Ascending aorta (tissue), 2 donors: ENCODE results near the gene TIMM17A. TPM values are rescaled to one million over a fixed set of nuclear protein-coding genes. Genes with fewer than 3 reads are reported as not detected.

ENCODE experiments used
- DNase-seq, 2 donors: peaks; one replicate each; pipeline ENCODE4 v3.0.0-alpha.2; 2019; ENCODE audit warnings: low spot score in 2 of 2
- H3K27ac ChIP-seq, 2 donors: fragments of 200-600 bp; sonication (generic); one replicate each; pipeline ENCODE4 v1.5.1; 2016 to 2017; ENCODE audit warnings: mild to moderate bottlenecking in 1 of 2
- H3K27me3 ChIP-seq: fragments of 200-600 bp; sonication (generic); one replicate; pipeline ENCODE4 v1.5.1; 2017
- H3K36me3 ChIP-seq, 2 donors: fragments of 200-600 bp; sonication (generic); one replicate each; pipeline ENCODE4 v1.5.1; 2016
- H3K4me1 ChIP-seq, 2 donors: fragments of 200-600 bp; sonication (generic); one replicate each; pipeline ENCODE4 v1.5.1; 2016 to 2017; ENCODE audit warnings: mild to moderate bottlenecking in 1 of 2
- H3K4me3 ChIP-seq, 2 donors: fragments of 200-600 bp; sonication (generic); one replicate each; pipeline ENCODE4 v1.5.1; 2016 to 2017; ENCODE audit warnings: mild to moderate bottlenecking in 1 of 2
- H3K9me3 ChIP-seq, 2 donors: fragments of 200-600 bp; sonication (generic); one replicate each; pipeline ENCODE4 v1.5.1; 2016
- intact Hi-C: fragments of 100-400 bp; cut with DNase I; formaldehyde crosslinking; loops from one replicate; pipeline ENCODE4 v1.15.1; 2023
- total RNA-seq: library from RNA; depleted of rRNA; stranded (reverse); fragments of >200 nt; gene quantifications from one replicate; pipeline ENCODE4 v1.1.0, GENCODE V29; 2016
- TF ChIP-seq, protein P1 (sequence below), 3 experiments: fragments of 200-600 bp in 2 of 3; fragments of 450-650 bp in 1 of 3; sonication (generic) in 2 of 3; IDR thresholded peaks; one replicate each; pipeline ENCODE4 v1.5.1; 2016 to 2019; ENCODE audit warnings: antibody characterized with exemption in 3 of 3, mild to moderate bottlenecking in 1 of 3, moderate library complexity in 1 of 3

TIMM17A gene
- total RNA-seq, 1 donor from 2014 or later: 7.9 TPM

DNA sequence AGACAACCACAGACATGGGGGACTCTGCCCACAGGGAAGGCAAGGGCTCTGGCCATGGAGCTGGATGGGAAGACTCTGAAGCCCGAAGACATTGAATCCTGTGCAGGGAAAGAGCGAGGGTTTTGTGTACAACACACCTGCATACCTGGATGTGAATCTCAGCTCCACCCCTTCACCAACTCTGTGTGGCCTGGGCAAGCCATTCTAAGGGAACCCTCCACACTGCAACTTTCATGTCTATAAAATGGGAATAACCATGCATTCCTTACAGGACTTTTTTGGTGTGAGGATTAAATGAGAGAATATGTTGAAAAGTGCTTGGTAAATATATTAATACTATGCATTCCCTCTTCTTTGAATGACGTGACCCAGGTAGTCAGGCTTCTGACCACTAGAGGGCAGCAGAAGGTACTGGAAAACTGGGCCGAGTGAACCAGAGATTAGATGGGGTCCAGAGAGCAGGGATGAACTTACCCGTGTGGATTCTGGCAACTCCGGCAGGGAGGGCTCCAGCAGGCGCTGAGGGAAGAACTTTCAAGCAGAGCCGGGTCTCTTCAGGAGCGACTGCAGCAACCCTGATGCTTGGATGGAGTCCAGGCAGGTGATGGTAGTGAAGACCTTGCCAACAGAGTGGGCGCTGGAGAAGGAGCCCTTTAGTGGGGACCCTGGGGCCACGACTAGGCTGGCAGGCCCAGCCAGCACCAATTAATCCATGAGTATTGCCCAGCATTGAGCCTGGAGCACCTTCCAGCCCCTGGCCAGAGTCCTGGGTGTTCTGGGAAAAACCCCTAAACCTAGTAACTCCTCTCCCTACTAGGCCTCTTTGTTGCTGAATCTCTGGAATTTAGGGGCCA lies 54.2 kb downstream of the TIMM17A start:
- intact Hi-C loops: loop anchor here (1.0 to 2.0 kb wide), 3 partner anchors 25 to 126 kb away; no protein-coding TSS in a partner anchor
- H3K36me3 ChIP-seq: peaks cover 16 to 21% of the 10 kb centered on the region in 2 donors
- TF ChIP-seq, protein P1, sequence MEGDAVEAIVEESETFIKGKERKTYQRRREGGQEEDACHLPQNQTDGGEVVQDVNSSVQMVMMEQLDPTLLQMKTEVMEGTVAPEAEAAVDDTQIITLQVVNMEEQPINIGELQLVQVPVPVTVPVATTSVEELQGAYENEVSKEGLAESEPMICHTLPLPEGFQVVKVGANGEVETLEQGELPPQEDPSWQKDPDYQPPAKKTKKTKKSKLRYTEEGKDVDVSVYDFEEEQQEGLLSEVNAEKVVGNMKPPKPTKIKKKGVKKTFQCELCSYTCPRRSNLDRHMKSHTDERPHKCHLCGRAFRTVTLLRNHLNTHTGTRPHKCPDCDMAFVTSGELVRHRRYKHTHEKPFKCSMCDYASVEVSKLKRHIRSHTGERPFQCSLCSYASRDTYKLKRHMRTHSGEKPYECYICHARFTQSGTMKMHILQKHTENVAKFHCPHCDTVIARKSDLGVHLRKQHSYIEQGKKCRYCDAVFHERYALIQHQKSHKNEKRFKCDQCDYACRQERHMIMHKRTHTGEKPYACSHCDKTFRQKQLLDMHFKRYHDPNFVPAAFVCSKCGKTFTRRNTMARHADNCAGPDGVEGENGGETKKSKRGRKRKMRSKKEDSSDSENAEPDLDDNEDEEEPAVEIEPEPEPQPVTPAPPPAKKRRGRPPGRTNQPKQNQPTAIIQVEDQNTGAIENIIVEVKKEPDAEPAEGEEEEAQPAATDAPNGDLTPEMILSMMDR (IDR thresholded peaks at IDR 0.05): peak; percentile 78 to 87 (median 78)
- no peaks in the 10 kb centered on the region for H3K4me1 ChIP-seq
- H3K27me3 ChIP-seq: no peaks in the 10 kb centered on the region
- DNase-seq: peak in 1 of 2 donors; percentile 91
- H3K4me3 ChIP-seq: no peak overlapping the region
- no peak overlapping the region for H3K27ac ChIP-seq
- no peaks in the 10 kb centered on the region for H3K9me3 ChIP-seq

GRCh38 chr1:202010180-202011015 lies 55.1 kb downstream of the TIMM17A start, which contains the start of gene ELF3:
TSS of gene ELF3 (plus strand) at chr1:202010587. CDS start at chr1:202011137, 550 bp downstream.
- intact Hi-C loops: no loop called here
- no peaks in the 10 kb centered on the region for H3K9me3 ChIP-seq
- TF ChIP-seq, protein P1 (IDR thresholded peaks at IDR 0.05): no peak
- H3K4me3 ChIP-seq: no peak within 1 kb of the TSS
- H3K27ac ChIP-seq: no peak within 1 kb of the TSS
- no peak for DNase-seq
- H3K4me1 ChIP-seq: no peaks in the 10 kb centered on the region
- peaks cover 8 to 12% of the 10 kb centered on the region in 2 donors for H3K36me3 ChIP-seq
- no peaks in the 10 kb centered on the region for H3K27me3 ChIP-seq

DNA sequence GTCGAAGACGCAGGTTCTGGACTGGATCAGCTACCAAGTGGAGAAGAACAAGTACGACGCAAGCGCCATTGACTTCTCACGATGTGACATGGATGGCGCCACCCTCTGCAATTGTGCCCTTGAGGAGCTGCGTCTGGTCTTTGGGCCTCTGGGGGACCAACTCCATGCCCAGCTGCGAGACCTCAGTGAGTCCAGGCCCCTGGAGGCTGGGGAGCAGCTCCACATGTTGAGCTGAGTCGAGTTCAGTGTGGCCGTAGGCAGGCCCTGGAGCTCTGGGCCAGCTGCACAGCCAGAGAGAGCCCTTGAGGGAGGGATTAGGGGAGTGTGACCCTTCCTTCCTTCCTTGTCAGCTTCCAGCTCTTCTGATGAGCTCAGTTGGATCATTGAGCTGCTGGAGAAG lies 56.7 kb downstream of the TIMM17A start:
- intact Hi-C loops: no loop called here
- H3K4me3 ChIP-seq: no peak overlapping the region
- no peak overlapping the region for H3K27ac ChIP-seq

DNA sequence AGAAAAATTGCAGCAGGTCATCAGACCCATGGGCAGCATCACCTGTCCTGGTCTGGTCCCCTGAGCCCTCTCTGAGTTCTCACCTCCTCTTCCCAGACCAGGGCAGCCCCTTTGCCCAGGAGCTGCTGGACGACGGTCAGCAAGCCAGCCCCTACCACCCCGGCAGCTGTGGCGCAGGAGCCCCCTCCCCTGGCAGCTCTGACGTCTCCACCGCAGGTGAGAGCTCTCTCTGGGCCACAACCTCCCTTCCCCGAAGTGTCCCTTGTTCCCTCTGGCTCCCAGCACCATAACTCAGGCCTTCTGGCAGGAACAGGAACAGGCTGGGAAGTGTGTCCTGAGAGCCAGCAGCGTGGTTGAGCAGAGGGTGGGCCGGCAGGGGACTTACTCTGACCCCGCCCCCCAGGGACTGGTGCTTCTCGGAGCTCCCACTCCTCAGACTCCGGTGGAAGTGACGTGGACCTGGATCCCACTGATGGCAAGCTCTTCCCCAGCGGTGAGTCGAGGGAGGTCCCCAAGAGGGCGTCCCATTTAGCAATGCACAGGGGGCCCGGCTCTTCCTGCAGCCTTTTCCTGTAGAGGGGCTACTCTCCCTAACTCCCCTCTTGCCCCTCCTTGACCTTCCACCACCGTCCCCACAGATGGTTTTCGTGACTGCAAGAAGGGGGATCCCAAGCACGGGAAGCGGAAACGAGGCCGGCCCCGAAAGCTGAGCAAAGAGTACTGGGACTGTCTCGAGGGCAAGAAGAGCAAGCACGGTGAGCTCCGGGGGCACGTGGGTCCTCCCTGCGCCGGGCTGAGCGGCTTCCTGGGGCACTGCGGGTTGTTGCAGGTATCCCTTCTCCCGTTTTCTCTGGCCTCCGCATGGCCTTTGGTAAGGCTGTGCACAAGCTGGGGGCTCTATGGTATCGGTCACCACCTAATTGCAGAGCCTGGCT lies 57.5 kb downstream of the TIMM17A start:
- no peak overlapping the region for H3K4me3 ChIP-seq
- TF ChIP-seq, protein P1 (IDR thresholded peaks at IDR 0.05): no peak
- no peaks in the 10 kb centered on the region for H3K4me1 ChIP-seq
- intact Hi-C loops: no loop called here
- no peak overlapping the region for H3K27ac ChIP-seq
- no peaks in the 10 kb centered on the region for H3K27me3 ChIP-seq
- H3K9me3 ChIP-seq: no peaks in the 10 kb centered on the region
- no peaks in the 10 kb centered on the region for H3K36me3 ChIP-seq
- no peak for DNase-seq

More for the DNA sequence above, 56.7 kb downstream of the TIMM17A start:
- H3K4me1 ChIP-seq: no peaks in the 10 kb centered on the region
- TF ChIP-seq, protein P1 (IDR thresholded peaks at IDR 0.05): no peak
- H3K27me3 ChIP-seq: no peaks in the 10 kb centered on the region
- DNase-seq: no peak
- no peaks in the 10 kb centered on the region for H3K36me3 ChIP-seq
- H3K9me3 ChIP-seq: no peaks in the 10 kb centered on the region

- Histone ChIP-seq H3K4me3 (no peak overlapping the region), H3K36me3 (no peaks in the 10 kb centered on the region), H3K27ac (no peak overlapping the region), H3K4me1 (no peaks in the 10 kb centered on the region), H3K27me3 (no peaks in the 10 kb centered on the region), H3K9me3 (no peaks in the 10 kb centered on the region)
- no peak for DNase-seq
- TF ChIP-seq, protein P1 (IDR thresholded peaks at IDR 0.05): no peak
- intact Hi-C loops: no loop called here
Observed at GRCh38 chr1:202013603-202014002, 58.3 kb downstream of the TIMM17A start.
